K562 (cell line): Measurements from ENCODE around the gene PIGH. TPM values are rescaled to one million over a fixed set of nuclear protein-coding genes. Genes with fewer than 3 reads are reported as not detected.

Experiments
- BDP1 ChIP-seq: IDR thresholded peaks from 3 replicates; pipeline ENCODE4 v1.6.1; 2011; ENCODE audit not compliant: insufficient read length, insufficient read depth
- CBFB ChIP-seq: sonication (generic); formaldehyde crosslinking; IDR thresholded peaks from 2 replicates; pipeline ENCODE4 v1.4.0; 2020; ENCODE audit warnings: mild to moderate bottlenecking, missing genetic modification reagents
- FOXA3 ChIP-seq, 2 experiments: fragments of 450-650 bp in 1 of 2; sonication (generic) in 1 of 2; formaldehyde crosslinking; IDR thresholded peaks in 1 of 2; conservative IDR thresholded peaks in 1 of 2; 2 replicates each; pipeline versions ENCODE4 v1.4.0 to v1.8.0; 2020 to 2022; ENCODE audit warnings: mild to moderate bottlenecking in 2 of 2, missing genetic modification reagents in 1 of 2
- MTA3 ChIP-seq: fragments of 450-650 bp; formaldehyde crosslinking; IDR thresholded peaks from 2 replicates; pipeline ENCODE4 v1.6.1; 2017; ENCODE audit warnings: mild to moderate bottlenecking, borderline replicate concordance
- NCOR1 ChIP-seq: fragments of 450-650 bp; IDR thresholded peaks from 2 replicates; pipeline ENCODE4 v1.6.1; 2016; ENCODE audit warnings: mild to moderate bottlenecking, moderate library complexity
- PML ChIP-seq: IDR thresholded peaks from 2 replicates; pipeline ENCODE4 v1.6.1; 2012; ENCODE audit warnings: low read length, inconsistent platforms
- RBM14 ChIP-seq: fragments of 200-400 bp; formaldehyde crosslinking; IDR thresholded peaks from 2 replicates; pipeline ENCODE4 v1.6.1; 2018; ENCODE audit warnings: low read depth, mild to moderate bottlenecking, low read length, moderate library complexity, borderline replicate concordance; ENCODE audit not compliant: insufficient read depth
- SMARCE1 ChIP-seq: fragments of 450-650 bp; IDR thresholded peaks from 2 replicates; pipeline ENCODE4 v1.7.1; 2016; ENCODE audit warnings: mild to moderate bottlenecking
- TAL1 ChIP-seq: fragments of 450-650 bp; IDR thresholded peaks from 2 replicates; pipeline ENCODE4 v1.6.1; 2016; ENCODE audit warnings: mild to moderate bottlenecking
- TCF7L2 ChIP-seq: fragments of 150-350 bp; IDR thresholded peaks from 2 replicates; pipeline ENCODE4 v1.6.1; 2016; ENCODE audit warnings: low read depth, mild to moderate bottlenecking, low read length, moderate library complexity
- TEAD4 ChIP-seq, 2 experiments: sonication (generic) in 1 of 2; formaldehyde crosslinking in 1 of 2; IDR thresholded peaks; 2 replicates each; pipeline versions ENCODE4 v1.6.1 to v1.8.0; 2012 to 2022; ENCODE audit warnings: borderline replicate concordance in 1 of 2, inconsistent platforms in 1 of 2, low read length in 1 of 2, mild to moderate bottlenecking in 1 of 2, missing genetic modification reagents in 1 of 2
- TRIM24 ChIP-seq, 2 experiments: fragments of 450-650 bp; IDR thresholded peaks; 2 replicates each; pipeline ENCODE4 v1.6.1; 2016
- ZNF146 ChIP-seq: IDR thresholded peaks from one replicate; pipeline ENCODE4 v1.6.1; 2018; ENCODE audit warnings: missing compliant biosample characterization; ENCODE audit not compliant: unreplicated experiment
- ZNF217 ChIP-seq: sonication (generic); formaldehyde crosslinking; IDR thresholded peaks from 2 replicates; pipeline ENCODE4 v1.8.0; 2022; ENCODE audit warnings: mild to moderate bottlenecking, missing genetic modification reagents
- ZNF23 ChIP-seq: fragments of 250-450 bp; sonication (Bioruptor Pico); IDR thresholded peaks from 2 replicates; pipeline ENCODE4 v1.4.0; 2020; ENCODE audit warnings: mild to moderate bottlenecking
- ZNF561 ChIP-seq: fragments of 450-650 bp; formaldehyde crosslinking; conservative IDR thresholded peaks from 2 replicates; pipeline ENCODE4 v1.4.0; 2020; ENCODE audit warnings: mild to moderate bottlenecking, moderate library complexity
- ZNF583 ChIP-seq: fragments of 250-450 bp; sonication (Bioruptor Pico); IDR thresholded peaks from 2 replicates; pipeline ENCODE4 v1.4.0; 2020
- ZNF707 ChIP-seq: fragments of 250-450 bp; sonication (Bioruptor Pico); conservative IDR thresholded peaks from 2 replicates; pipeline ENCODE4 v1.8.0; 2022; ENCODE audit warnings: inconsistent platforms, mild to moderate bottlenecking, moderate library complexity
- polyA plus RNA-seq, 8 experiments: library from polyadenylated mRNA; depleted of rRNA in 4 of 8; stranded (reverse) in 5 of 8; unstranded in 3 of 8; fragments of >200 nt; fragmentation: Nextera tagmentation in 2 of 8; fragmentation: Illumina TruSeq in 1 of 8; extraction: Ambion mirVana in 2 of 8; extraction: Trizol in 1 of 8; gene quantifications; 2 replicates each; pipeline versions ENCODE4 v1.2.1 to v1.2.3, GENCODE V29; 2011 to 2014; ENCODE audit warnings: inconsistent platforms in 1 of 8, missing spikeins in 1 of 8
- total RNA-seq, 7 experiments: library from RNA; depleted of rRNA in 6 of 7; stranded (reverse); fragments of >200 nt in 6 of 7; fragmentation: Illumina TruSeq in 2 of 7; extraction: Trizol in 2 of 7; gene quantifications; 2 replicates each; pipeline versions ENCODE4 v1.2.1 to v1.2.3, GENCODE V29; 2011 to 2021; ENCODE audit warnings: low replicate concordance in 1 of 7
- TF ChIP-seq, protein P1 (sequence below), 2 experiments: fragments of 250-450 bp in 1 of 2; fragments of 450-650 bp in 1 of 2; sonication (Bioruptor Pico) in 1 of 2; IDR thresholded peaks; 2 replicates each; pipeline versions ENCODE4 v1.6.1 to v1.8.0; 2016 to 2021; ENCODE audit warnings: mild to moderate bottlenecking in 2 of 2, moderate library complexity in 2 of 2, missing compliant biosample characterization in 1 of 2, missing genetic modification characterization in 1 of 2
- TF ChIP-seq, protein P2 (sequence below): fragments of 450-650 bp; formaldehyde crosslinking; IDR thresholded peaks from 2 replicates; pipeline ENCODE4 v1.4.0; 2022; ENCODE audit warnings: missing genetic modification characterization
- TF ChIP-seq, protein P3 (sequence below): fragments of 250-450 bp; sonication (Bioruptor Pico); IDR thresholded peaks from 2 replicates; pipeline ENCODE4 v1.5.0; 2021
- TF ChIP-seq, protein P4 (sequence below): sonication (generic); formaldehyde crosslinking; IDR thresholded peaks from 2 replicates; pipeline ENCODE4 v1.8.0; 2022; ENCODE audit warnings: mild to moderate bottlenecking, missing genetic modification reagents
- TF ChIP-seq, protein P5 (sequence below): fragments of 450-650 bp; IDR thresholded peaks from 2 replicates; pipeline ENCODE4 v1.7.0; 2016; ENCODE audit warnings: borderline replicate concordance

The PIGH gene
- total and polyA plus RNA-seq, 9 of the 15 experiments (the other 6 are each of a cell fraction or from before 2014, with no cell fraction given) = 21.1 to 53.4 (median 24.7) TPM

DNA sequence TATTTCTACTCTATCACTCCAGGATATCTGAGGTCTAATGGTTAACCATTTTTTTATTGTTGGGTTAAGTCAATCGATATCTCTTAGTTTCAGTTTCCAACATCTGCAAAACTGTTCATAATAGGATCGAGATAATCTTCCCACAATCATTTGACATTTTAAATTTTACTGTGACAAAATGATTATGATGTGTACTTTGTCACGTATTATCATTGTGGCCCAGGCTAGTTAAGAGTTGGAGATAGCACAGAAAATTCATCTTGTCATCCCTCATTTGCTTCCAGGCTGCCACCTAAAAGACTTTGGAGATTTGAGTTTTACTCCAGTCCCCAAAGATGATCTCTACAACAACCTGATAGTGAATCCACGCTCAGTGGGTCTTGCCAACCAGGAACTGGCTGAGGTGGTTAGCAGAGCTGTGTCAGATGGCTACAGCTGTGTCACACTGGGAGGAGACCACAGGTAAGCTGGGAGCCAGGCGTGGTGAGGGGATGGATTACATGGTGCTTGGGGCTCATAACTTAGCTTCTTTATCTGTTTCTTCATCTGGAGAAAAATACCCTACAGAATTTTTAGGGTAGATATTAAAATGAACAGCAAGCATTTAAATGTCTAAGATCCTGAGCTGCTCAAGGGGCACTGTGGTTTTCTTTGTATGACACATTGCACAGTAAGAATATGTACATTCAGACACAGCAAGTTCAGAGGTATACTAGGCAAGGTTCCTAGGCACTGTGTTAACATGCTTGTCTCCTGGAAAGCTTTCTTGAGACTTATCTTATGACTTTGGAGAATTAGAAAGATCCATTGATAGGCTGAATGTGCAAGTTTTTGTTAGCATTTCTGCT lies 42.1 kb upstream of the PIGH start (continued):
- TF ChIP-seq, protein P1, sequence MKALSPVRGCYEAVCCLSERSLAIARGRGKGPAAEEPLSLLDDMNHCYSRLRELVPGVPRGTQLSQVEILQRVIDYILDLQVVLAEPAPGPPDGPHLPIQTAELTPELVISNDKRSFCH (CRISPR knock-in tag; IDR thresholded peaks at IDR 0.05) = no peak
- TF ChIP-seq, protein P1 (tag; IDR thresholded peaks at IDR 0.05) = 0 out of 2 replicates have a peak, but pooled peaks have one; percentile 71
- TF ChIP-seq TAL1 (peak; percentile 81), CBFB (CRISPR knock-in tag) (no peak), TEAD4 (IDR thresholded peaks at IDR 0.05; ENCODE audit: low read length) (peak; percentile 87), TEAD4 (CRISPR knock-in tag; IDR thresholded peaks at IDR 0.05; ENCODE audit: borderline replicate concordance) (no peak), SMARCE1 (peak; percentile 18; the same call in 1 of the 2 replicates), FOXA3 (CRISPR knock-in tag; conservative IDR thresholded peaks at IDR 0.05 in 1 of 2, IDR thresholded peaks at IDR 0.05 in 1 of 2) (peak in 1 of 2 experiments; percentile 75; a peak in 2 of 4 replicates), ZNF583 (CRISPR knock-in tag) (no peak), RBM14 (no peak), ZNF146 (CRISPR knock-in tag) (no peak), TCF7L2 (no peak), ZNF23 (CRISPR knock-in tag) (no peak), ZNF707 (CRISPR knock-in tag) (no peak), TRIM24 (IDR thresholded peaks at IDR 0.05) (peak in 1 of 2 experiments; percentile 54; a peak in 2 of 4 replicates), ZNF561 (no peak), ZNF217 (CRISPR knock-in tag) (no peak), MTA3 (0 out of 2 replicates have a peak, but pooled peaks have one; percentile 26), PML (peak; percentile 41; the same call in 1 of the 2 replicates), BDP1 (no peak), NCOR1 (peak; percentile 62)
- TF ChIP-seq, protein P2, sequence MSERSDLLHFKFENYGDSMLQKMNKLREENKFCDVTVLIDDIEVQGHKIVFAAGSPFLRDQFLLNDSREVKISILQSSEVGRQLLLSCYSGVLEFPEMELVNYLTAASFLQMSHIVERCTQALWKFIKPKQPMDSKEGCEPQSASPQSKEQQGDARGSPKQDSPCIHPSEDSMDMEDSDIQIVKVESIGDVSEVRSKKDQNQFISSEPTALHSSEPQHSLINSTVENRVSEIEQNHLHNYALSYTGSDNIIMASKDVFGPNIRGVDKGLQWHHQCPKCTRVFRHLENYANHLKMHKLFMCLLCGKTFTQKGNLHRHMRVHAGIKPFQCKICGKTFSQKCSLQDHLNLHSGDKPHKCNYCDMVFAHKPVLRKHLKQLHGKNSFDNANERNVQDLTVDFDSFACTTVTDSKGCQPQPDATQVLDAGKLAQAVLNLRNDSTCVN (CRISPR knock-in tag) = no peak
- TF ChIP-seq, protein P3, sequence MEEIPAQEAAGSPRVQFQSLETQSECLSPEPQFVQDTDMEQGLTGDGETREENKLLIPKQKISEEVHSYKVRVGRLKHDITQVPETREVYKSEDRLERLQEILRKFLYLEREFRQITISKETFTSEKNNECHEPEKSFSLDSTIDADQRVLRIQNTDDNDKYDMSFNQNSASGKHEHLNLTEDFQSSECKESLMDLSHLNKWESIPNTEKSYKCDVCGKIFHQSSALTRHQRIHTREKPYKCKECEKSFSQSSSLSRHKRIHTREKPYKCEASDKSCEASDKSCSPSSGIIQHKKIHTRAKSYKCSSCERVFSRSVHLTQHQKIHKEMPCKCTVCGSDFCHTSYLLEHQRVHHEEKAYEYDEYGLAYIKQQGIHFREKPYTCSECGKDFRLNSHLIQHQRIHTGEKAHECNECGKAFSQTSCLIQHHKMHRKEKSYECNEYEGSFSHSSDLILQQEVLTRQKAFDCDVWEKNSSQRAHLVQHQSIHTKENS (CRISPR knock-in tag) = no peak
- TF ChIP-seq, protein P4, sequence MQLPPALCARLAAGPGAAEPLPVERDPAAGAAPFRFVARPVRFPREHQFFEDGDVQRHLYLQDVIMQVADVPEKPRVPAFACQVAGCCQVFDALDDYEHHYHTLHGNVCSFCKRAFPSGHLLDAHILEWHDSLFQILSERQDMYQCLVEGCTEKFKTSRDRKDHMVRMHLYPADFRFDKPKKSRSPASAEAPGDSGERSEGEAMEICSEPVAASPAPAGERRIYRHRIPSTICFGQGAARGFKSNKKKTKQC (CRISPR knock-in tag) = no peak
- TF ChIP-seq, protein P5, sequence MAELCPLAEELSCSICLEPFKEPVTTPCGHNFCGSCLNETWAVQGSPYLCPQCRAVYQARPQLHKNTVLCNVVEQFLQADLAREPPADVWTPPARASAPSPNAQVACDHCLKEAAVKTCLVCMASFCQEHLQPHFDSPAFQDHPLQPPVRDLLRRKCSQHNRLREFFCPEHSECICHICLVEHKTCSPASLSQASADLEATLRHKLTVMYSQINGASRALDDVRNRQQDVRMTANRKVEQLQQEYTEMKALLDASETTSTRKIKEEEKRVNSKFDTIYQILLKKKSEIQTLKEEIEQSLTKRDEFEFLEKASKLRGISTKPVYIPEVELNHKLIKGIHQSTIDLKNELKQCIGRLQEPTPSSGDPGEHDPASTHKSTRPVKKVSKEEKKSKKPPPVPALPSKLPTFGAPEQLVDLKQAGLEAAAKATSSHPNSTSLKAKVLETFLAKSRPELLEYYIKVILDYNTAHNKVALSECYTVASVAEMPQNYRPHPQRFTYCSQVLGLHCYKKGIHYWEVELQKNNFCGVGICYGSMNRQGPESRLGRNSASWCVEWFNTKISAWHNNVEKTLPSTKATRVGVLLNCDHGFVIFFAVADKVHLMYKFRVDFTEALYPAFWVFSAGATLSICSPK = no peak
